SKM-1 (cell line): ENCODE data around the gene B4GALNT3.

Source experiments
- DNase-seq: peaks from one replicate; lab custom pipeline; 2025; ENCODE audit not compliant: unreplicated experiment; lab: John Stamatoyannopoulos, UW

Gene B4GALNT3

GRCh38 chr12:556498-556897 is 96.8 kb downstream of the B4GALNT3 start:
- no peak for DNase-seq

- no peak for DNase-seq
Measured at GRCh38 chr12:558580-558979, 98.8 kb downstream of the B4GALNT3 start.

- no peak for DNase-seq
Measured at GRCh38 chr12:559208-559905, 99.6 kb downstream of the B4GALNT3 start.

GRCh38 chr12:559906-560455 is 100.2 kb downstream of the B4GALNT3 start:
- no peak for DNase-seq

GRCh38 chr12:560691-561390 is 101.1 kb downstream of the B4GALNT3 start:
- no peak for DNase-seq

DNA sequence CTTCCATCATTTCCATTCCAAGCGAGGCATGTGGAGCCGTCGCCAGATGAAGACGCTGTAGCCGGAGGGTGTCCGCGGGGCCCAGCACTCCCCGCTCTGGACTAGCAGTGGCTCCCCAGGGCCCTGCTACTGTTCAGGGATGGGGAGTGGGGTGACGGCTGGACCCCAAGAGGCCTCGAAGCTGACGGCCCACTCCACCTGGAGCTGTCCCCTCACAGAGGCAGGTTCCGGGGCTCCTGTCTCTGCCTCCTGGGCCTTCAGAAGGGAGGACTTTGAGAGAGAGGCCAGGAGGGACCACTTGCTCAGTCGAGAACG is 101.6 kb downstream of the B4GALNT3 start:
- DNase-seq = no peak

DNA sequence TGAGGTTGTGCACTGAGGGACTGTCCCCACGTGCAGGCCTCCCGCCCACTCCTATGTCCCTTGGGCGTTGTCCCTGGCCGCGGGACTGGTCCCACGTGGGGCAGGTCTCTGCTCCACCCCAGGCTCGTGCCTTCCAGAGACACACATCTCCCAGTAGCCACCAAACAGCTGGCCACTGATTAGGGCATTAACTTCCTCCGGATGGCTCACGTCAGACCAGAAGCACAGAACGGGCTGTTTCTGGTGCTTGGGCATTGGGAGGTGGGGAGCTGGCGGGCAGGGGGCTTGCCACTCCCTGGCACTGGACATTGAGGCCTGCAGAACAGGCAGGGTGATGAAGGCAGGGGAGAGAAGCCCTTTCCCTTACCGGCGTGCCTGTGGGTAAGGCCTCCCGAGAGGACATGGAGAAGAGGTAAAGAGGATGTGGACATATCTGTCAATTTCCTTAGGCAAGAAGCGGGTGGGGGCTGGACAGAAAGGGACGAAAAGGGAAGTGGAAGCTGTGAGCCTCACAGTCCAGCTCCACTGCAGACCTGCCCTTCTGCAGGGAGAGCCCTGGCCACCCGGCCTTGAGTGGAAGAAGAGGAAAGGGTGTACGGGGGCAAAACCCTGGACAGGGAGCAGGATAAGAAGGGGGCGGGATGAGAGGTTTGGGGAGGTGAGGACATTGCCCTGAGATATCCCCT is 102.3 kb downstream of the B4GALNT3 start:
- peak; percentile 30 for DNase-seq

- DNase-seq = no peak
Measured at GRCh38 chr12:562634-563033, 102.9 kb downstream of the B4GALNT3 start.

DNA sequence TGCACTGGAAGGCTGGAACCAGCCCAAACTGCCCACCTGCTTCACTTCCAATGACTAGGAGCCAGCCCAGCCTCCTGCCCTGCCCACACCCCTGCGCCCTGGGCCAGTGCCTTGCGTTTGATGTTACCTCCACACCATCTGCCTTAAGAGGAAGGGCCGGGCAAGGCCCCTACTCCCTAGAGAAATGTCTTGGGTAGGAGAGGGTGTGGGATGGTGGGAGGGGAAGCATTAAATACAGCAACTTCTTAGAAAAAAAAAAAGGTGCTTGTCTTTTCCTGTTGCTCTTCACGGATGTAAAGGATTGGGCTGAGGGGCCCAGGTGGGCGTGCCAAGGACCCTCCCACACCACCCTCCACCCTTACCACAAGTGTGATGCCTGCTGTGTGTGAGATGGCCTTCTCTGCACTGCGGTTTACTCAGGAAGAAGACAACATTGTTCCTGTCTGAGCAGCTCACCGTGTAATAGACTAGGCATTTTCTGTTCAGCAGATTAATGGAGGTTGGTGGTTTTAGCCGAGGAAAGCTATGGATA is 103.6 kb downstream of the B4GALNT3 start:
- no peak for DNase-seq

GRCh38 chr12:563787-564298 is 104.1 kb downstream of the B4GALNT3 start:
- no peak for DNase-seq

DNA sequence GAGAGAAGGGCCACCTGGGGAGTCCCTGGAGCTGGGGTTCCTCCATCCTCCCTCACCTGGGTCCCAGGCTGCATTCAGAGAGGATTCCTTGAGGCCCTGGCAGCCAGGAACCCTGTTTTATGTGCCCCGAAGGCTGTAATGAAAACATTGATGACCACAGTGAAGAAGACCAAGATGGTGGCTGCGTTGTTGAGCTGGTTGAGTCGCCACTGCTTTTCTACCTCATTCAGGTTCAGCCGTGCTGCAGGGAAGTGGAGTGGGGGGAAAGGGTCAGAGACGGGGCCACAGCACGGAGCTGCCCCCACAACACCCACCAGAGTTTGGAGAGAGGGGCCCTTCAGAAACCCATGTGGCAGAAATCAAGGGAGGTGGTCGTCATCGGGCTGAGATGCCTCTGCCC is 105.4 kb downstream of the B4GALNT3 start:
- no peak for DNase-seq

DNA sequence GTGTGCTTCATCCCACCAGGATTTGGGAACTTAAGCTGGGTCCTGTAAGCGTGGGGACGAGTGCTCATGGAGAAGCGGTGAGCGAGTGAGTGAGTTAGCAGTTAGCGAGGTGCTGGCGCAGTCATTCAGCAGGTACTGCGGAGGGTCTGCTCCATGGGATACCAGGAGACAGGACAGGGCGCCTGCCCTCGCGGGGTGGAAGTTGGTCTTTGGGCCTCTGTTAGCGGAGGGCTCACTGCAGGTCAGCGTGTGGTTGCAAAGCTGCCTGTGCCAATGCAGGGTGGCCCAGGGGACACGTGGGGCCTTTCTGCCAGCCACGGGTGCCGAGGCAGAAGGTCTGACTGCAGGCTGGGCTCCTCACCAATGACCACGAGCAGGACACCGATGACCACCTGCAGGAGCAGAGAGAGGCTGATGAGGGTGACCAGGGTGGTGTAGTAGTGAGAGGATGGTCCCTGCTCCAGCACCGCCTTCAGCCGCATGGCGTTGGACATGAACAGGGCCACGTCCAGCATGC is 105.9 kb downstream of the B4GALNT3 start:
- DNase-seq = no peak

DNA sequence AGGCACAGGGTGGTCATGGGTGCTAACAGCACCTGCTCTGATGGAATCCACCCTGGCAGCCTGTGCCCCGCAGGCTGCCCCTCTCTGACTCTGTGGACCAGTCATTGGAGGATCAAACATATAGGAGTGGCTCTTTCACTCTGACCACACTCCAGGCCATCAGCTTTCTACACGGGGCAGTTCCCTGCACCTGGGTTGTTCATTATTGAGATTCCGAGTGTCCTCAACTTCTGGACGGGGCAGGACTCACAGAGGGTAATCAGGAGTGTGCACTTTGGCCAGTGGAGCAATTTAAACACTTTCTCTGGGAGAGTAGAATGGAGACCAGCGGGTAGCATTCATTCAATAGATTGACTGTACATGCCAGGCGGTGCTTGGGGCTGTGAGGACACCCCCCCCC is 108.7 kb downstream of the B4GALNT3 start:
- no peak for DNase-seq

DNA sequence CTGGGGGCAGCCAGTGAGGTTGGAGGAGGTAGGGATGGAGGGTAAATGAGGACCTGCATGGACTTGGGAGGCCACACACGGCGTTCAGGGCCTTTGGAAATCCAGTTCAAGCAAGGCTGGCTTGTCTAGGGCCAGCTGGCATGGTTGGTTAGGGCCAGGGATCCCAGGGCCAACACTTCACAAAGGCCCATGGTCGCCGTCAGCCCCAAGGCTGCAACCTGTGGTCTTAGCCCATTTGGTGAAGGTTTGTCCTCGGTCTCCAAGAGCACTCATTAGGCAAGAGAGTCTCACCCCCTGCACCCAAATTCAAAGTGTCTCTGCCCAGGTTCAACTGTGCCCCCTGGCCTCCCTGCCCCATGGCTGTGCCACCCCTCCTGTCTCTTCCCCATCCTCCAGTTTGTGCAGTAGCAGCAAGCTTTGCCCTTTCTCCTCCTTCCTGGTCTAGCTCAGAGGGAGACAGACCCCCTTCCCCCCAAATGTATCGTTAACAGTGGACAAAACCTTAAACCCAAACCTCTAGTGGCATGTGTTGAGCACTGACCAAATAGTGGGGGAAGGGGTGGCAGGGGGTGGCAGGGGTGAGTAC is 109.4 kb downstream of the B4GALNT3 start:
- no peak for DNase-seq

- peak; percentile 8 for DNase-seq
Measured at GRCh38 chr12:569803-570434, 110.2 kb downstream of the B4GALNT3 start.

DNA sequence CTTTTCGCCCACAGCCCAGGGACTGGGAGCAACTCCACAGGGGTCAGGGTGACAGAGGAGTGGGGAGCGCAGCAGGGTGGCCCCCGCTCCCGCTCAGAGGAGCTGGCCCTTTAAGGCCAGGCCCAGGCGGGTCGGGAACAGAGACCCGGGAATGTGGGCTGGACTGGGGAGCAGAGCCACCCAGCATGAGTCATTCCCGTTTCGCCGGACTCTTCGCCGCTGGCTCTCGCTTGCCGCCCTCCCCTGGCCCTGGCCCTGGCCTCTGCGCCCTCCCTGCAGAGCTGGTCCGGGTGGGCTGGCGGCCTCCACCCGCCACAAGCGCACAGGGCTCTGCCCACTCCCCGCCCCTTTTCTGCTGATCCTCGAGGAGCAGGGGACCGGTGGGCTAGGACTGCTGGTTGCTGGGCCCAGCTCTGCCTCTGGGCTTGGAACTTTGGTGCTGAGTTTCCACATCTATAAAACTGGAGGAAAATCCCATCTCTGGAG is 110.7 kb downstream of the B4GALNT3 start:
- DNase-seq = no peak

- DNase-seq = no peak
Measured at GRCh38 chr12:570921-571794, 111.4 kb downstream of the B4GALNT3 start.

GRCh38 chr12:571795-572531 is 112.2 kb downstream of the B4GALNT3 start:
- no peak for DNase-seq

DNA sequence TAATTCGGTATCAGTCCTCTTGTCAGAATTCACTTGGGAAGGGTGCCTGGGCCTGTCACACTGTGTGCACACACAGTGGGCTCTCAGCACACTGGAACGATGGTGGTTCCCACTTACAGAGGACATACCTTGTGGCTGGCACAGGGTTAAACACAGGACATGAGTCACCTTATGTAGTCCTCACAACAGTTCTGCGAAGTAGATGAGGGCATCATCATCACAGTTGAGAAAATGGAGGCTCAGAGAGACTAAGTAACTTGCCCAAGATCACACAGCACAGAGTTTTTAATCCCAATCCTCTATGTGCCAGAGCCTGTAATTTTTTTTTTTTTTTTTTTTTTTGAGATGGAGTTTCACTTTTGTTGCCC is 112.8 kb downstream of the B4GALNT3 start:
- no peak for DNase-seq
